Dedifferentiated amniotic fluid mesenchymal stem cell (primary cell): ENCODE results near the gene GNAO1.

Experiments
- DNase-seq: peaks from one replicate; pipeline ENCODE4 v3.0.0-alpha.2; 2016; ENCODE audit errors: extremely low spot score

The GNAO1 gene

DNA sequence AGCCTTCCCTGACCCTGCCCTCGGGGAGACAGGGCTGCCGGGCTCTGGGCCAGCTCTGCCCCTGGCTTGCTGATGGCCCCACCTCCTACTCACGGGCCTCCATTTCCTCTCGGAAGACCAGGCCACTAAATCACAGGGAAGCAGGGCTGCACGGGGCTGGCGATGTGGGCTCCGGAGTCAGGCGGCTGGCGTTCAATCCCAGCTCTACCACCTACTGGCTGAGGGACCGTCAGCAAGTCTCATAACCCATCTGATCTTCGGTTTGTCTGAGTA is 120.7 kb downstream of the GNAO1 start:
- DNase-seq = no peak

DNA sequence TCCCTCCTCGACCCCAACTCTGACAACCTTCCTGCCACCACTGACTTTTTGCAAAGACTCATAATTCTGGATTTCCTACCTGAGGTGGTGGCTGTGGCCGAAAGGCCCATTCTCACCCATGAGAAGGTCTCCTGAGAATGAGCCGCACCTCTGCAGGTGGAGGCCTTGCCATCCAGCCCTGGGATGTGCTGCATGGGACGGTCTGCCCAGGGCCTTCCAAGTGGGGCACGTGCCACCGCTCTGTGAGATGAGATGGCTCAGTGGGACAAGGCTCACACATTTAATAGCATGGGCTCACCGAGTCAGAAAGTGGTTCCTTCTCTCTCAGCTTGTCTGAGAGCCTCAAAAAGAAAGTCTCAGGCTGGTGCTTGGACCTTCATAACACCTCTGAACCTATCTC is 121.3 kb downstream of the GNAO1 start:
- DNase-seq = no peak

DNA sequence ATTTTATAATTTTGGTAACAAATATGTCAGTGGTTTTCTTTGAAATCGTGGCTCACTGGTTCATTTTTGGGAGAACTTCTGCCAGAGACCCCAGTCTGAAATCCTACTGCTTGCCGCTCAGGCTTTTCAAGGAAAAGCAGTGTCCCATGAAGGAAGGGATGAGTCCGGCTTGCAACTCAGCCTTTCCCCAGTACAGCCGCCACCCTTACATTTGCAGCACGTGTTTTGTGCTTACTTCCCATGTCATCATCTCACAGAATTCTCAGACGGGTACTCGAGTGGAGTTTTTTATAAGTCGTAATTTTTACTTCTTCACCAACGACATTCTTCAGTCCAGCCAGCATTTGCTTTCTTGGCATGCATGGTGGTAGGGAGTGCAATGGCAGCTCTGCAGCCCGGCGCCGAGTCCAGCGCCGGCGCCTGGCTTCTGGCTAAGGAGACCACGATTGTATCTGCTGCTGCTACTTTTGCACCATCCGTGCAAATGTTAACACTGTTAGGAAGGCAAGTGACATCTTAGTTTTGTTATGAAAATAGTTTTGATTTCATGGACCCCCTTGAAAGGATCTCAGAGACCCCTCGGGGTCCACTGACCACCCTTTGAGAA is 123.1 kb downstream of the GNAO1 start:
- DNase-seq = no peak

DNA sequence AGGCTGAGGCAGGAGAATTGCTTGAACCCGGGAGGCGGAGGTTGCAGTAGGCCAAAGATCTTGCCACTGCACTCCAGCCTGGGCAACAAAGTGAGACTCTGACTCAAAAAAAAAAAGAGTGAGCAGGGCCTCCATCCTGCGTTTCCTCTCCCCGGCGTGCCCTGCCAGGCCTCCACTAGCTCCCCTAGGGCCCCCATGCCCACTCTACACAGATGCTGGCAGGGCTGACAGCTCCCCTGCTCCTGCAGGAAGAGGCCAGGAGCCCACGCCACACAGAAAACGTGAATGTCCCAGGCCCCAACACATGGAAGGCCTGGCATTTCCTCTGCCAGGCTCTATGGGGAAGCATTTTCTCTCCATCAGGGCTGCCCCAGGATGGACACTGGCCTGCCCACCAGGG is 124.7 kb downstream of the GNAO1 start:
- DNase-seq = no peak

DNA sequence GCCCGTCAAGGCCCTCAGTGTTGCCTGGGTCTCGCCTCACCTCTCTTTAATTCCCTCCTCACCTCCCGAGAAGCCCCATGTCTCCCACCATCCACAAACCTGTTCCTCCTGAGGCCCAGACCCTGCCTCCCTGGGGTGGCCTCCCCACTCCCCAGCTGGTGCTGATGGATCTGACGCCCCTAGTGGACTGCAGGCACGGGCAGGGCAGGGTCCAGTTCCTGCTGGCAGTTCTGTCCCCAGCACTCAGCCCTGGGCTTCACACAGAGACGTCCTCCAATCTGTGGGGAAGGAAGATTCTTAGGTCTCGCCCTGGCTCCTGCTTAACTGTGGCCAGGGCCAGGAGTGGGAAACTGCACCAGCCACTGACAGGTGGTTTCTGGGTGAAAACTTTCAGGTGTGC is 125.3 kb downstream of the GNAO1 start:
- no peak for DNase-seq

DNA sequence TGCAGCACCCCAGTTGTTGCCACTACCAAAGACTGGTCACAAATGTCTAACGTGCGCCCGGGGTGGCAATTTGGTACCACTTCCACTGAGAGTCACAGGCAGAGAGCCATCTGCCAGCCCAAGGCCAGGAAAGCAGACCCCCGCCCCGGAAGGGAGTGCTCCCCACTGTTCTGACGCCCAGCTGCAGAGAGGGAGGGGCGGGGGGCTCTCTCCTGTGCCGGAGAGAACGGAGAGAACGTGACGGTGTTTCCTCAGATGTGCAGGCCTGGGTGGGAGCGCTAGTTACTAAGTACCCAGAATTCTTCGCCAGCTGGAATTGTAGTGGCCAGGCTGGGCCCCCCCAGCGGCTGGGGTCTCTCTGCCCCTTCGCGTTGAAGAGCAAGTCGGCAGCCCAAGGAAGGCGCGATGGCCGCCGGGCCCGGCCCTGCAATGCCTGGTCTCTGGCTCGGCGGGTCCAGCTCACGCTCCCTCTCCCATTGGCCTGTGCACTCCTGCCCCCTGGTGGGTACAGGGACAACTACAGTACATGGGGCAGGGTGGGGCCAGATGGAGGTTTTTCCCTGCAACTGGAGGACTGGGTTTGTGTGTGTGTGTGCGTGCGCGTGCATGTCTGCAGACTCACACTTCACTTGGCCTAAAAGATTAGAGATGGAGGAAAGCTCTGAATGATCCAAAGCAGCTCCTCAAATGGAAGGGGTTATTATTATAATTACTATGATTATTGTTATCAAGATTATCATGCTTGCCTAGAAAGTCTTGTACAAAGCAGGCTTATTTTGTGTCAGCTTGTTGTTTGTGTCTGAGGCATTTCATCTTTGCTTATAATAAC is 126.9 kb downstream of the GNAO1 start:
- DNase-seq = peak; percentile 70

DNA sequence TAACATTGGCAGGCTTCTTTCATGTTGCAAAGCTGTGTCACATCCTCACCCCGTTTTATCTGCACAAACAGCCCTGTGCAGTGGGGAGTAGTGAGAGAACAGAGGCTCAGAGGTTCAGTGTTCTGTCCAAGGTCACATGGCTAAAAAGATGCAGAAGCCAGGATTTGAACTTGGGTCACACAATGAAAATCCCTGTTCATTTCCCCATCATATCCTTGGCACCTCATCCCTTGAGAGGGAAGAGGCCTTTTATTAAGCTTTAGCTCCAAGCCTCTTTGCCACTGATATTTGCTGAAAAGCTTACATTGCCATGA is 127.5 kb downstream of the GNAO1 start:
- no peak for DNase-seq

DNA sequence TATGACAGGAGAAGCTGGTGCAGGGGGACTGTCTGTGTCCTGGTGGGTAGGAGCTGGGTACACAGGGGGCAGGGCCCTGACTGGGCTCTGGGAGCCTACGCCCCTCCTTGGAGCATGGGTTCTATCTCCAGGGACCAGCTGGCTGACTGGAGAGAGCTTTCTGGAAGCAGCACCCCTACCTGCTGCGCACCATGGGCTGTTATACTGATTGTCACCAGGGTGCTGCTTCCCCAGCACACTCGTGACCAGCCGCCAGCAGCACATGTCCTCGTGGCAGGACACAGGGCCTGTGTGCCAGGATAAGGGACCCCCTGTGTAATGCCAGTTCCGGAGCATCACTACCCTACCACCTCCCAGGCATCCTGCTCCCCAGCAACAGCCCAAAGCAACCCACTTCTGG is 128.1 kb downstream of the GNAO1 start:
- DNase-seq = no peak

DNA sequence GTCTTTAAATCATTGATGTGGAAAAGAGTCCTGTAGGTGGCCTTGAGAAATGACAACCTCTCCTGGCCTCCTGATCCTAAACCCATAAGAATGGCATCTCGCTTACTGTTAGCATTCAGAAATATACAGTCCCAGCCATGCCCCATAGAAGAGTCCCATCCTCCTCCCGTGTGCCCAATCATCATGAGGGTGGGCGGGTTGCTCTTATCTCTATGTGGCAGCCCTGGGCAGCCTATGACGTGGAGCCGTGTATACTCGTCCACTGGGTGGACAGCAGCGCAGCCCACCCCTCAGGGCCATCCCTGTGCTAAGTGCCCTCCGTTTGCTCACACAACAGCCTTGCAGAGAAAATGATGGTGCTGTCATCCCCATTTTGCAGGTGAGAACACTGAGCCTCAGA is 128.8 kb downstream of the GNAO1 start:
- no peak for DNase-seq

DNA sequence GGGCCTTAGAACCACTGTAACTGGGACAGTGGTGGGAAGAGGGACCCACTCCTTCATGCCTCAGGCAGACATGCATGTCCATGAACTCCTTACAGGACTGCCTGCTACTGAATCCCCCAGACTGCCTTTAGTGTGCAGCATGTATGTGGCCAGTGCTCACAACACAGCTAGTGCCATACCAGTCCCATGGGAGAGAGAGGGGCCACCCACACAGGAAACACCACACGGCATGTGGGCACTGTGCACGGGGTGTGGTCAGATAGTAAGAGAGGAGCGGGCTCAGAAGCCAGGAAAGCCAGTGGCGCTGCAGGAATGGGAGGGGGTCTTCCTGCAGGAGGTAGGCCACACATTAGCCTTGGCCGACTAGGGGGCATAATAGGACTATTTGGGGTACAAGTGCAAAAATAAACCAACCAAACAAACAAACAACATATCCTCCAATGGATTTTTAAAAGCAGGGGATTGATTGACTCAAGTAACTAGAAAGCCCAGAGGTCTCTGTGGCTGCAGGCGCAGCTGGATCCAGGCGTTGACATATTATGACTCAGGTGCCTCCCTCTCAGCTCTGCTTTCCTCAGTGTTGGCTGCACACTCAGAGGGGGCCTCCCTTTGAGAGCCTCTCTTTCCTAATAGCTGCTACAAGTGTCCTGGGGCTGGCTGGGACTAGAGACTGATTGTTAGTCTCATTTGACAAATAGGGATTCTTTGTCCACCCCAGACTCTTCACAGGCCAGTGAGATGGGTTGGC is 129.7 kb downstream of the GNAO1 start:
- no peak for DNase-seq

DNA sequence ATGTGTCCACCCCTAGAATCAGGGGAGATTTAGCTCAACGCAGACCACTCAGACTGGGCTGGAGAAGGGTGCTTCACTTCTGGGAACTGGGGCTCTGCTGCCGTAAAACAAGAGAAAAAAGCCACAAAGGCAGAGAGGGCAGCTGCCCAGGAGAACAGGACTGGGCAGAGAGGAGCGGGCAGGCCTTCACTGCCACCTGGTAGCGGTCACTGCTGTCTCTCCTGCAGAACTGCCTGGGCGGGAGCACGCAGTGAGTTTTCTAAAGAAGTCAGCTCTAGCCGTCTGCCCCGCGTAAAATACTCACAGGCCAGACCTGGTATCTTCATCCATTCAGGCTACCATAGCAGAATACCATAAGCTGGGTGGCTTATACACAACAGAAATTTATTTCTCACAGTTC is 130.3 kb downstream of the GNAO1 start:
- no peak for DNase-seq

DNA sequence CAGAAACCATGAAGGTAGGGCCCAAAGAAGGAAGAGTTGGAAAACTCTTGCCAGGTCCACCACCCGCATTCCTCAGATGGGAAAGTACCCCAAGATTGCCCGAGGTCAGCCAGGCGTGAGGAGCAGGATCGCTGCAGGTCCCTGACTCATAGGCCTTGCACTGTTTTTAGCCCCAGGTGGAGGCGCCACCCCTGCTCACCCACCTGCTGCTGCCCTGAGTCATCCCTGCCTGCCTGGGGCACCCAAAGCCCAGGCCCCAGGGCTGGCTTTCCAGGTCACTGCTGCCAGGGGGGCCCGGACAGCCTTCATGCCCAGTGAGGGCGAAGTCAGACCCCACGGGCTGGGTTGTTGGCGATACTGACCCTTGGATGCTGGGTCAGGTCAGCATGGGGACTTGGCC is 133.1 kb downstream of the GNAO1 start:
- DNase-seq = no peak

DNA sequence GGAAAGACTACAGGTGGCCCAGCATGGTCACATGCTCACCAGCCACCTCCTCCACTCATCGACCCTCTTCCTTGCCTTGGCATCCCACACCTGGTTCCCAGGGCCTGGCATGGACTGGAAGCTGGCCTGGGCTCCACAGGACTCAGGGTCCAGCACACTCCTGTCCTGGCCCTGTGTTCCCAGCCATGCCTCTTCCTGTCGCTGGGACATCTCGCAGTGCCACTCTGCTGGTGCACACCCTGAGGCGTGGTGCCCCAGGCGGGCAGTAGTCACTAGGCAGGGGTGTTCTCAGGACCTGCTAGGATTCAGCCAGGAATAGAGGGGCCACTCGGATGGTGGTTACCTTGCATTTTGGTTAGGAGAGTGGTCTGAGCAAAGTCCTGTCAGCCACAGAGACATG is 134.7 kb downstream of the GNAO1 start:
- DNase-seq = no peak

DNA sequence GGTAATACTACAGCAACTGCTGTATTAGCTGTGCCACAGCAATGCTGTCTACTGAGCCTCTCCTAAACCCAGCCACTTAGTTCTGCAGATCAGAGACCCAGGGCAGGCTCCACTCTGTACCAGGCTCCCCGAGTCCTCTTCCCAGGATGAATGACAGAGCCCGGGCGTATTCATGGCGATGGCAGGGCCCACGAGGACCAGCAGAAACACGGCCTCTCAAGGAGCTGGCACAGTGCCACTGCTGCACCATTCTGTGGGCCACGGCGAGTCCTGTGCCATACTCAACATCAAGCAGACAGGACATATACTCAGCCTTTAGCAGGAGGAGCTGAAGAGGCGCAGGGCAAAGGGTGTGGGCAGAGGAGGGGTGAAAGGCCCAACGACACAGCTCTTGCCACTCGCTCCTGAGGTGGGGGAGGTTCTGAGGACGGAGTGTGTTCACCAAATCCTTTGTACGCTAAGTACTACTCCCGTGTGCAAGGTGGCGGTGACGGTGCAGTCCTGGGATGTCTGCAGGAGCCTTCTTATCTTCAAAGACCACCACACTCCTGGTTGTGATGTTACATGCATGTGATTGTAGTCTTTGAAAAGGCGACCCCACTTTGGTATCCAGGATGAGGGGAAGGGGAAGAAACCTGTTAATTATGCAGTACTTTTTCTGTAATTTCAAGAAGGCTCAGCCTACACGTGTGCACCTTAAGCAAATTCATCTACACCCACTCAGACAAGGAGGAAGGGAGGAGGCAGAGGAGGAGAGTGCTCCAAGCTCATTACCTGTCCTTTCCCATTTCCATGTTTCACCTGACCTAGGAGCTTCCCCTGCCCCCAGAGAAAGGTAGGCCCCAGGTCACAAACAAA is 136.0 kb downstream of the GNAO1 start:
- DNase-seq = no peak

DNA sequence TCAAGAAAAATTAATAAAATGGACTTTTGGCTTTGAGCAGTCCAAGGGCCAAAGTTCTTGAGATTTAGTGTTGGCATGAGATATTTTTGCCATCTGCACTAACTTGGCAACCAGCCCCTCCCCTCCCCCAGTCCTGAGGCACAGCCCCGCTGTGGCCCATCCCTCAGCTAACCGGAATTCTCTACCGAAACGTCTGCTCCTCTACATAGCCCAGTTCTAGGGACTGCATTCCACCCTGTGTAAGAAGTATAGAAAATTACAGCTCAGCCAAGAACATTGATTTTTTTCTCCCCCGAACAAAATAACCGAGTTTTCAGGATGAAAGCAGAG is 136.6 kb downstream of the GNAO1 start:
- no peak for DNase-seq

DNA sequence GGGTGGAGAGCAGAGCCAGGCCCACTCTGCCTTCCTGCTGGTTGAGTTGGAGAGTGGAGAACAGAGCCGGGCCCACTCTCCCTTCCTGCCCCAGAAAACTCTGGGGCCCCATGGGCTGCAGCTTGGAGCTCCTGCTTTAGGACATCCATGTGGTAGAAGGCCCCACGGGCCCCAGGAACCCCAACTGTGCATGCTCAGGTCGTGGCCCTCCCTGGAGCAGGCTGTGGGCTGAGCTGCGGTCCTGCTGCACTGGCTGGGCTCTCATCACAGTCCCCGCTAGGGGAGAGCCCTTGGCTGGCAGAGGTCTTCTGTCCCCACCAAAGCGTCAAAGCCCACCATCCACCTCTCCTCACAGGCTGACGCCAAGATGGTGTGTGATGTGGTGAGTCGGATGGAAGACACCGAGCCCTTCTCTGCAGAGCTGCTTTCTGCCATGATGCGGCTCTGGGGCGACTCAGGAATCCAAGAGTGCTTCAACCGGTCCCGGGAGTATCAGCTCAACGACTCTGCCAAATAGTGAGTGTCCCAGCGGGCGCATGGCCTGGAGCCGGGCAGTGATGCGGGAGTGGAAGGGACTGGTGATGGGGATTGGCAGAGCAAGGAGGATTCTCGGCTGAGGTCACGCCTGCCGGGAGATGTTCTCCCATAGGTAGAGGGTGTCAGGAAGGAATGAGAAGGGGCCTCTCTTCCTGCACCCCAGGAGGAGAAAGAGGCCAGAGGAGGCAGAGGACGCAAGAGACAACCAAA is 137.2 kb downstream of the GNAO1 start:
- no peak for DNase-seq

DNA sequence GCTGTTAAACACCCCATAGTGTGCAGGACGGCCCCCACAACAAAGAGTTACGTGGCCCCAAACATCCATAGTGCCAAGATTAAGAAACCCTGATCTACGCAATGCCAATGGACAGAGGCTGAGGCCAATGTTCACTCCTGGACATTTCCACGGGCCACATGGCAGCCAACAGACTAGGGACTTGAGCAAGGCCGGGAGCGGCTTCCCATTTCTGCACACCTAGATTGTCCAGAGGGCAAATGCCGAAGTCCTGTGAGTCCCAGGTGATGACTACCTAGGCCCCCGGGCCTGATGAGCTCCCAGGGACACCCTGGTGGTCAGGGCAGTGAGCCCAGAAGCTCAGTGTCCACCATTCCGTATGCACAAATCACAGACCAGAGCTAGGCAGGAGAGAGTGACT is 138.6 kb downstream of the GNAO1 start:
- no peak for DNase-seq

DNA sequence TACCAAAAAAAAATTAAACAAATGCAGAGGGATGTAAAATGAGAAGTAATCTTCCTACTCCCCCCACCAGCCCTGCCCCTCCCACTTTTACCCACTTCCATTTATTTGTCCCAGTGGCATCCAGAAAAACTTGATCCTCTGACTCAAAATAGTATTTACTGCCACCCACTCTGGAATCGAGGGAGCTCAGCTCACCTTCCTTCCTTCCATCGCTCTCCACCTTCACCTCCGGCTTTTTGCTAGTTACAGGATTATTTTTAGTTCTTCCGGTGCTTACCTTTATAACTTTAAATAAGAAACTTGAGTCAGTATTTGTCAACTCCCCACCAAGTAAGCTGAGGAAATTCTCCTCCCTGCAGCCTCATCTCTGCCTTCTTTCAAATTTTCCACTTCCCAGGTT is 139.2 kb downstream of the GNAO1 start:
- DNase-seq = no peak

DNA sequence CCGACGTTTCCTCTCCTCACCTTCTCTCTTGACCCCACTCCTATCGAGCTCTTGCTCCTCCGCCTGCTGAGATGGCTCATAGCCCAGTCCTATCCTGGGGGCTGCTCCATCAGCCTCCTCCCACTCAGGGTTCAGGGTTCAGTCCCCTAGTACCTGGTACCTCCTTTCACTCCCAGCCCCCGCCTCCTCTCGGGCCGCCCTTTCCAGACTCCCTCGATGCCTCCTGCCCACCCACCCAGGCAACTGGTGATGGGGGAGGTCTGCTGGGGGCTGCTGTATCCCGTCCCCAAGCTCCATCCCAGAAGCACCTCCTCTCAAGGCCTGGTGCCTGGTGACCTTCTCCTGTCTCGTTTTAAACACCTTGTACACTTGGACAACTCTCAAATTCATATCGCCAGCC is 140.1 kb downstream of the GNAO1 start:
- no peak for DNase-seq

DNA sequence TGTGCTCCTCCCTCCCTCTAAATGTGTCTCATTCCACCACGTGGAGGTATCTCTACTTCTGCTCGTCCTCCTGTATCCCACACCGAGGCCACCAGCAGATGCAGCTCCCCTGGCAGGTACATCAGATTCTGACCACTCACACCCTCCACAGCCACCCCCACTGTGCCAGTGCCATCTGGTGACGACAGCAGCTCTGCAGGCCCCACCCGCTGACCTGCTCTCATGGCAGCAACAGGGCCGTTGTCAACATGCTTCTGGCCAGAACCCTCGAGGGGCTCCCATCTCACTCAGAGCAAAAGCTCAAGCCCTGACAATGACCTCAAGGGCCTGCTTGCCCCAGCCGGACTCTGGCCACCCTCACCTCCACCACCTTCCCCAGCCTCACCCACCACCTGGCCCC is 140.6 kb downstream of the GNAO1 start:
- DNase-seq = no peak

DNA sequence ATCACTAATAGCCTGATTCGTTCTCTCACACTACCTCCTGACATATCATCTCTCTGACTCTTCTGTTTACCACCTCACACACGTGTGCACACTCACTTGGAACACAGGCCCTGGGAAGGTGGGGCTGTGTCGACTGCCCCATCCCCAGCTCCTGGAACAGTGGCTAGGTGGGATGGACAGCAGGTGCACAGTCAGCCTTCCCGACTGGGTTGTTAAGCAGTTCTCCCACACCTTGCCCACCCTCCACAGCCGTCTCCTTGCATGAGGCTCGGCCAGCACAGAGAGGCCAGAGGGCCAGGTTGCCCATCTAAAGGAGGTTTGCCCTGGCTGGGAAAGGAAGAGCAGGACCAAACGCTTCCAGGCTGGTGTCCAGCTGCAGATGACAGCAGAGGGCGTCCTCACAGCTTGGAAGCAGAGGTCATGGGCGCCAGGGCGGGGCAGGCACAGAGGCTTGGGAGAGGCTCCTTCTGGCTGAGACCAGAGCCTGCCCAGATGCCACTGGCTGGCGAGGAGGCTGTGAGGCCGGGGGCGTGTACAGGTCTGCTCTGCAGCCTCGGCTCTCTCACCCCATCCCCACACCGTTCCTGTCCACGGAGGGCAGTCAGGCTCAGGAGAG is 141.3 kb downstream of the GNAO1 start:
- no peak for DNase-seq

DNA sequence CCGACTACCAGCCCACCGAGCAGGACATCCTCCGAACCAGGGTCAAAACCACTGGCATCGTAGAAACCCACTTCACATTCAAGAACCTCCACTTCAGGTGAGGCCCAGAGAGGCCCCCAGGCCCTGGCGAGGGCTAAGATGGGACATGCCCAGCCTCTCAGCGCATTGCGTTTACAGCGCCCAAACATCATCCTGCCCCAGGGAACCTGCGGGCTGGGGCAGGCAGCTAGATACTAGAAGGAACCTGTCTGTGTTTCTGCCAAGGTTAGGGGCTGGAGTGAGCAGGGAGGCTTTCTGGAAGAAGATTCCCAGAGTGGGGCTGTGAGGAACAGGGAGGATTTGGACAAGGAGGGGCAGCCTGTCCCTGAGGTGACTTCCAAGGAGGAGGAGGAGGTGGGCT is 143.5 kb downstream of the GNAO1 start:
- DNase-seq = no peak
